H1 (cell line): ENCODE data around the gene GPC2. TPM values are rescaled to one million over a fixed set of nuclear protein-coding genes. Genes with fewer than 3 reads are reported as not detected.
A peak's percentile ranks its signal among the peaks of the same experiment; 100 is the strongest.

Source experiments
- CTCF ChIA-PET: fragments of 300-600 bp; sonication (Branson Sonifier 250); formaldehyde crosslinking; loops from one replicate; lab custom pipeline; 2021; ENCODE audit not compliant: partially characterized antibody; lab: Charles Lee
- POLR2A ChIA-PET: fragments of 300-600 bp; sonication (Branson Sonifier 250); formaldehyde crosslinking; loops from one replicate; lab custom pipeline; 2021; ENCODE audit warnings: inconsistent platforms; ENCODE audit not compliant: partially characterized antibody; lab: Charles Lee
- DNase-seq, 2 experiments: peaks; one replicate each; pipeline versions ENCODE4 v3.0.0 to v3.0.0-alpha.2; 2010 to 2022; ENCODE audit warnings: low spot score in 2 of 2, low read depth in 1 of 2, mixed read lengths in 1 of 2
- FAIRE-seq: peaks from 2 replicates; lab custom pipeline; 2011; peaks lifted over from hg19 to GRCh38; lab: Jason Lieb, UNC
- H2AFZ ChIP-seq: 2 replicates; pipeline ENCODE4 v1.8.1; 2012; ENCODE audit warnings: low read length, inconsistent platforms
- H2AK5ac ChIP-seq: 2 replicates; pipeline ENCODE4 v1.6.1; 2013; ENCODE audit warnings: low read depth, low read length
- H2BK120ac ChIP-seq: replicated peaks from 2 replicates; pipeline ENCODE3; 2013; ENCODE audit warnings: low read depth, low read length, inconsistent platforms
- H2BK12ac ChIP-seq: 2 replicates; pipeline ENCODE4 v1.6.1; 2013; ENCODE audit warnings: low read depth, low read length
- H2BK15ac ChIP-seq: 2 replicates; pipeline ENCODE4 v1.6.1; 2013; ENCODE audit warnings: low read length
- H2BK20ac ChIP-seq: 2 replicates; pipeline ENCODE4 v1.6.1; 2013; ENCODE audit warnings: low read length
- H2BK5ac ChIP-seq: 2 replicates; pipeline ENCODE4 v1.6.1; 2013; ENCODE audit warnings: low read depth, low read length
- H3K14ac ChIP-seq: 2 replicates; pipeline ENCODE4 v1.6.1; 2013; ENCODE audit warnings: inconsistent platforms; ENCODE audit not compliant: insufficient read length
- H3K18ac ChIP-seq: 2 replicates; pipeline ENCODE4 v1.6.1; 2013; ENCODE audit warnings: low read length; ENCODE audit errors: extremely low read depth
- H3K23ac ChIP-seq: 2 replicates; pipeline ENCODE4 v1.6.1; 2013; ENCODE audit warnings: inconsistent platforms; ENCODE audit not compliant: insufficient read length
- H3K23me2 ChIP-seq: 2 replicates; pipeline ENCODE4 v1.6.1; 2013; ENCODE audit warnings: low read depth, low read length
- H3K27ac ChIP-seq: 2 replicates; pipeline ENCODE4 v1.6.1; 2011; ENCODE audit warnings: low read depth, low read length, inconsistent platforms
- H3K27me3 ChIP-seq, 4 experiments: replicated peaks in 1 of 4; 1 replicate in 1 of 4; 2 replicates in 3 of 4; pipeline versions ENCODE4 v1.6.1 to v1.8.1; 2011 to 2013; ENCODE audit warnings: low read length in 3 of 4, mild to moderate bottlenecking in 3 of 4, inconsistent platforms in 2 of 4, mixed read lengths in 2 of 4, moderate library complexity in 1 of 4; ENCODE audit not compliant: control insufficient read depth in 3 of 4, insufficient read depth in 3 of 4; ENCODE audit errors: extremely low read depth in 1 of 4
- H3K36me3 ChIP-seq, 4 experiments: 2 replicates each; pipeline versions ENCODE4 v1.6.1 to v1.8.1; 2011 to 2013; ENCODE audit warnings: mild to moderate bottlenecking in 4 of 4, low read length in 3 of 4, moderate library complexity in 2 of 4, control low read depth in 1 of 4, inconsistent platforms in 1 of 4; ENCODE audit not compliant: insufficient read depth in 4 of 4, control insufficient read depth in 2 of 4
- H3K4ac ChIP-seq: replicated peaks from 2 replicates; pipeline ENCODE3; 2013; ENCODE audit warnings: low read length, low read depth, mixed read lengths, inconsistent platforms; ENCODE audit not compliant: insufficient read length
- H3K4me1 ChIP-seq, 4 experiments: replicated peaks in 1 of 4; 1 replicate in 1 of 4; 2 replicates in 3 of 4; pipeline versions ENCODE4 v1.6.1 to v1.8.1; 2011 to 2013; ENCODE audit warnings: low read length in 3 of 4, inconsistent platforms in 2 of 4, mixed read lengths in 1 of 4; ENCODE audit not compliant: insufficient read depth in 4 of 4, control insufficient read depth in 3 of 4
- H3K4me2 ChIP-seq, 2 experiments: 2 replicates each; pipeline versions ENCODE4 v1.6.1 to v1.8.1; 2011 to 2013; ENCODE audit warnings: low read depth in 2 of 2, low read length in 2 of 2, control low read depth in 1 of 2, inconsistent platforms in 1 of 2, mild to moderate bottlenecking in 1 of 2; ENCODE audit not compliant: insufficient read depth in 1 of 2
- H3K4me3 ChIP-seq, 4 experiments: fragments of 200-600, 300-600 bp in 1 of 4; sonication (generic), shearing (Covaris generic), sonication (Bioruptor Twin) in 1 of 4; 2 replicates each; pipeline versions ENCODE4 v1.5.1 to v1.8.1; 2011 to 2016; ENCODE audit warnings: low read length in 4 of 4, low read depth in 3 of 4, control low read depth in 2 of 4, inconsistent platforms in 2 of 4, mild to moderate bottlenecking in 2 of 4, mixed read lengths in 1 of 4, moderate library complexity in 1 of 4; ENCODE audit not compliant: insufficient read depth in 2 of 4; ENCODE audit errors: extremely low read depth in 1 of 4
- H3K56ac ChIP-seq: replicated peaks from 2 replicates; pipeline ENCODE3; 2013; ENCODE audit warnings: low read depth, mild to moderate bottlenecking, mixed read lengths, low read length, inconsistent platforms; ENCODE audit not compliant: insufficient read length
- H3K79me1 ChIP-seq: 2 replicates; pipeline ENCODE4 v1.6.1; 2013; ENCODE audit warnings: low read depth, low read length, control low read depth
- H3K79me2 ChIP-seq, 2 experiments: 2 replicates each; pipeline versions ENCODE4 v1.6.1 to v1.8.1; 2012 to 2013; ENCODE audit warnings: low read length in 2 of 2, mild to moderate bottlenecking in 2 of 2, inconsistent platforms in 1 of 2; ENCODE audit not compliant: insufficient read depth in 2 of 2, control insufficient read depth in 1 of 2
- H3K9ac ChIP-seq, 4 experiments: replicated peaks in 1 of 4; 1 replicate in 1 of 4; 2 replicates in 3 of 4; pipeline versions ENCODE4 v1.6.1 to v1.8.1; 2011 to 2013; ENCODE audit warnings: low read depth in 3 of 4, low read length in 3 of 4, control low read depth in 2 of 4, mild to moderate bottlenecking in 2 of 4, moderate library complexity in 2 of 4, inconsistent platforms in 1 of 4; ENCODE audit errors: extremely low read depth in 1 of 4
- H3K9me3 ChIP-seq, 2 experiments: 2 replicates each; pipeline versions ENCODE4 v1.6.1 to v1.8.1; 2012 to 2013; ENCODE audit warnings: mild to moderate bottlenecking in 2 of 2, moderate library complexity in 2 of 2, control low read depth in 1 of 2, inconsistent platforms in 1 of 2, low read depth in 1 of 2, low read length in 1 of 2, mixed read lengths in 1 of 2; ENCODE audit not compliant: insufficient read depth in 2 of 2
- H4K20me1 ChIP-seq, 2 experiments: replicated peaks in 1 of 2; 2 replicates each; pipeline versions ENCODE3 to v1.8.1; 2011 to 2013; ENCODE audit warnings: inconsistent platforms in 2 of 2, low read length in 2 of 2, mild to moderate bottlenecking in 1 of 2; ENCODE audit not compliant: insufficient read depth in 2 of 2, control insufficient read depth in 1 of 2
- H4K5ac ChIP-seq: 2 replicates; pipeline ENCODE4 v1.6.1; 2013; ENCODE audit warnings: low read length, low read depth, mixed read lengths, inconsistent platforms; ENCODE audit not compliant: insufficient read length
- H4K8ac ChIP-seq: 2 replicates; pipeline ENCODE4 v1.8.0; 2013; ENCODE audit warnings: mild to moderate bottlenecking, moderate library complexity, low read length, inconsistent platforms; ENCODE audit not compliant: insufficient read depth; ENCODE audit errors: extremely low read depth
- H4K91ac ChIP-seq: replicated peaks from 2 replicates; pipeline ENCODE3; 2013; ENCODE audit warnings: low read length, mixed read lengths, inconsistent platforms; ENCODE audit not compliant: insufficient read length
- CTBP2 ChIP-seq: IDR thresholded peaks from 2 replicates; pipeline ENCODE4 v1.7.0; 2011; ENCODE audit warnings: borderline replicate concordance, mild to moderate bottlenecking, moderate library complexity, mixed read lengths, low read length; ENCODE audit not compliant: insufficient read depth, insufficient read length
- EGR1 ChIP-seq: IDR thresholded peaks from 2 replicates; pipeline ENCODE4 v1.6.1; 2011; ENCODE audit warnings: low read depth, low read length, borderline replicate concordance
- POU5F1 ChIP-seq: IDR thresholded peaks from 2 replicates; pipeline ENCODE4 v1.6.1; 2011; ENCODE audit warnings: low read depth, mild to moderate bottlenecking, low read length, moderate library complexity
- SIN3A ChIP-seq, 2 experiments: IDR thresholded peaks in 1 of 2; conservative IDR thresholded peaks in 1 of 2; 2 replicates each; pipeline ENCODE4 v1.6.1; 2011 to 2012; ENCODE audit warnings: low read length in 2 of 2, improper control_type of control experiment in 1 of 2, low read depth in 1 of 2, mild to moderate bottlenecking in 1 of 2
- SIX5 ChIP-seq: IDR thresholded peaks from 2 replicates; pipeline ENCODE4 v1.6.1; 2011; ENCODE audit warnings: mild to moderate bottlenecking, low read depth, low read length
- SP2 ChIP-seq: IDR thresholded peaks from 2 replicates; pipeline ENCODE4 v1.6.1; 2012; ENCODE audit warnings: mild to moderate bottlenecking, low read length, inconsistent platforms
- SUZ12 ChIP-seq: fragments of 200-600 bp; sonication (generic); IDR thresholded peaks from 2 replicates; pipeline ENCODE4 v1.6.1; 2012; ENCODE audit warnings: mild to moderate bottlenecking, inconsistent platforms, low read length, moderate library complexity, mixed read lengths
- TAF1 ChIP-seq: IDR thresholded peaks from 2 replicates; pipeline ENCODE4 v1.6.1; 2011; ENCODE audit warnings: mild to moderate bottlenecking, low read depth, low read length
- TBP ChIP-seq: IDR thresholded peaks from 2 replicates; pipeline ENCODE4 v1.6.1; 2011; ENCODE audit warnings: low read depth, low read length, improper control_type of control experiment
- WGBS, 2 experiments: shearing (Covaris generic) in 1 of 2; methylation state at CpG; one replicate each; pipeline versions ENCODE4 v1.1.6 to v1.1.7; 2013 to 2015; ENCODE audit warnings: low lambda C conversion rate in 2 of 2, mixed read lengths in 2 of 2, inconsistent platforms in 1 of 2, low coverage in 1 of 2, missing lambda C conversion rate in 1 of 2; ENCODE audit not compliant: insufficient replicate concordance in 2 of 2, insufficient coverage in 1 of 2, insufficient read length in 1 of 2; ENCODE audit errors: extremely low coverage in 1 of 2, missing lambda C conversion rate in 1 of 2; 5-methylcytosine and 5-hydroxymethylcytosine counted together
- polyA plus RNA-seq, 7 experiments: library from polyadenylated mRNA; depleted of rRNA in 3 of 7; stranded (reverse) in 5 of 7; unstranded in 2 of 7; fragments of >200 nt in 5 of 7; fragments of 200-250 nt in 2 of 7; gene quantifications; 1 replicate in 5 of 7; 2 replicates in 1 of 7; 4 replicates in 1 of 7; pipeline versions ENCODE4 v1.2.1 to v1.2.3, GENCODE V29; 2011 to 2013; ENCODE audit warnings: missing spikeins in 2 of 7, mixed read lengths in 2 of 7
- total RNA-seq: library from RNA; stranded (reverse); fragmentation: NEBNext Ultra II Directional; extraction: Animal tissue kit (Norgen Biotek cat#: 25700); gene quantifications from 2 replicates; pipeline ENCODE4 v1.2.1, GENCODE V29; 2021
- TF ChIP-seq, protein P1 (sequence below): IDR thresholded peaks from 2 replicates; pipeline ENCODE4 v1.6.1; 2012; ENCODE audit warnings: inconsistent platforms

Gene GPC2
- total and polyA plus RNA-seq, 2 of the 8 experiments (the other 6 are each of a cell fraction or from before 2014, with no cell fraction given), result 25.3 to 44.8 TPM

DNA sequence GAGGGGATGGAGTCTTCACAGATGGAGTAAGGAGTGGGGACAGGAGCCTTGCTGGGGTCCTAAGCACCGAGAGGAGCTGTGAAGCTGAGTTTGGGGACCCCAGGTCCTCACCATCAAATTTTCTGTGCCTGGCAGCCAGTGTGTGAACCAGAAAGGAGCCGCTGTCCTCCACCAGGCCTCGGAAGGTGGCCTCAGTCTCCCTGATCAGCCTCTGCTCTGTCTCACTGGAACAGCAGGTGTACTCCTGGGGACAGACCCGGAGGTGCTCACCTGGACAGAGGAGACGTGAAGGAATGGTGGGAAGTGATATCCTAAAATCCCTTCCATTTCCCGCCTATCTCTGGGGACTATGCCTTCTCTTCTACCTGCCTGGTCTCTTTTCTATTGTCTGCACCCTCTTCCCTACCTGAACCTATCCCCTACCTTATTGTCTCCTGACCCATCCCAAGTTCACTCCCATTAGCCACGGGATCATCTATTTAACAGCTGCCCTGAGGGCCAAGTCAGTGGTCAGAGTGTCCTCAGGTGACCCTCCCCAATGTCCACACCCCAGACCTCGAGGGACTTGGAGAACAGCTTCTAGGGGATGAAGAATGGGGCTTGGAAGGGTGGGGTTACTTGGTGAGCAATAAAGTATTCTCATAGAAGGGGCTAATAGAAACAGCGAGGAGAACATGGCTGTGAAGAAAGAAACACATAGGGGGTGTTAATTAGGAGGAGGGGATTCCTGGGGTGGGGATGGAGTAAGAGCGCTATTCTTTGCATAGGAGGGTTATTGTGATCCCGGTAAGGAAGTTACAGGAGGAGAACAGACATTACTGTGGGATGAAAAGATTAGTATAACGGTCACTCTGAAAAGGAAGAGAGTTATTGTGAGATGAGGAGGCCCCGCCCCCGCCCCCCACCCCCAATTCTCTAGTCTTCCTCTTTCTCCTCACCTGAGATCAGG, 811 bp downstream of the GPC2 start:
- CTCF ChIA-PET, result interaction anchor here (0.9 to 1.8 kb wide), 5 partner anchors 11 to 47 kb away, joined by 3 to 6 read pairs (median 4); no protein-coding TSS in a partner anchor
- POLR2A ChIA-PET, result interaction anchor here (0.6 to 4.9 kb wide), 14 partner anchors 10 to 253 kb away, joined by 3 to 39 read pairs (median 3); partner anchors contain the start of genes AP4M1, GAL3ST4, LAMTOR4 and MCM7
- no peak overlapping the region; the same call in 1 of the 2 replicates for H2BK15ac ChIP-seq
- 57% methylated on average over 12 of the region's 14 CpGs; no CpG with 5 or more reads in 1 of the 2 experiments for WGBS, 2 experiments
- H3K4me2 ChIP-seq, result peak overlapping the region; percentile 84 to 90
- no peak overlapping the region for H3K27ac ChIP-seq
- H2BK120ac ChIP-seq, result no peak overlapping the region
- no peak overlapping the region for H4K5ac ChIP-seq
- H4K91ac ChIP-seq, result peak overlapping the region; percentile 81
- H3K23ac ChIP-seq, result no peak overlapping the region
- peaks cover 0 to 16% of the 10 kb centered on the region in 2 experiments for H4K20me1 ChIP-seq
- peak overlapping the region; percentile 12 for H3K4ac ChIP-seq
- H3K56ac ChIP-seq, result no peak overlapping the region
- H2BK20ac ChIP-seq, result no peak overlapping the region
- H3K9me3 ChIP-seq, result peaks cover 0 to 5% of the 10 kb centered on the region in 2 experiments; a peak in 1 of 4 replicates
- H3K4me3 ChIP-seq, result peak overlapping the region; percentile 91 to 97 (median 96)
- no peak overlapping the region for H2AK5ac ChIP-seq
- peaks cover 8% of the 10 kb centered on the region for H3K23me2 ChIP-seq
- peaks cover 0 to 7% of the 10 kb centered on the region in 2 experiments; a peak in 2 of 4 replicates for H3K79me2 ChIP-seq
- FAIRE-seq (no peak), DNase-seq (no peak)
- H4K8ac ChIP-seq, result no peak overlapping the region; the same call in 1 of the 2 replicates
- no peak overlapping the region for H3K14ac ChIP-seq
- no peak overlapping the region for H2BK5ac ChIP-seq
- no peak overlapping the region for H2AFZ ChIP-seq
- H2BK12ac ChIP-seq, result no peak overlapping the region
- peaks cover 0 to 10% (median 8%) of the 10 kb centered on the region in 4 experiments; a peak in 6 of 7 replicates for H3K4me1 ChIP-seq
- no peaks in the 10 kb centered on the region; the same call in 1 of the 2 replicates for H3K79me1 ChIP-seq
- H3K18ac ChIP-seq, result peak overlapping the region; percentile 83
- peaks cover 0 to 13% (median 9%) of the 10 kb centered on the region in 4 experiments; a peak in 6 of 7 replicates for H3K27me3 ChIP-seq
- H3K9ac ChIP-seq, result peak overlapping the region in 1 of 4 experiments; percentile 89; a peak in 1 of 7 replicates
- peaks cover 0 to 8% (median 1%) of the 10 kb centered on the region in 4 experiments; a peak in 3 of 8 replicates for H3K36me3 ChIP-seq
- TF ChIP-seq SIN3A (conservative IDR thresholded peaks at IDR 0.05 in 1 of 2, IDR thresholded peaks at IDR 0.05 in 1 of 2; ENCODE audit: low read depth in 1 of 2, low read length in 2 of 2) (no peak), SUZ12 (no peak), EGR1 (no peak), POU5F1 (no peak), SIX5 (no peak), SP2 (no peak), TAF1 (no peak), TBP (no peak), CTBP2 (no peak)
- TF ChIP-seq, protein P1, sequence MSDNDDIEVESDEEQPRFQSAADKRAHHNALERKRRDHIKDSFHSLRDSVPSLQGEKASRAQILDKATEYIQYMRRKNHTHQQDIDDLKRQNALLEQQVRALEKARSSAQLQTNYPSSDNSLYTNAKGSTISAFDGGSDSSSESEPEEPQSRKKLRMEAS, result no peak
